Measurements from ENCODE around the gene EPC1.

The EPC1 gene

DNA sequence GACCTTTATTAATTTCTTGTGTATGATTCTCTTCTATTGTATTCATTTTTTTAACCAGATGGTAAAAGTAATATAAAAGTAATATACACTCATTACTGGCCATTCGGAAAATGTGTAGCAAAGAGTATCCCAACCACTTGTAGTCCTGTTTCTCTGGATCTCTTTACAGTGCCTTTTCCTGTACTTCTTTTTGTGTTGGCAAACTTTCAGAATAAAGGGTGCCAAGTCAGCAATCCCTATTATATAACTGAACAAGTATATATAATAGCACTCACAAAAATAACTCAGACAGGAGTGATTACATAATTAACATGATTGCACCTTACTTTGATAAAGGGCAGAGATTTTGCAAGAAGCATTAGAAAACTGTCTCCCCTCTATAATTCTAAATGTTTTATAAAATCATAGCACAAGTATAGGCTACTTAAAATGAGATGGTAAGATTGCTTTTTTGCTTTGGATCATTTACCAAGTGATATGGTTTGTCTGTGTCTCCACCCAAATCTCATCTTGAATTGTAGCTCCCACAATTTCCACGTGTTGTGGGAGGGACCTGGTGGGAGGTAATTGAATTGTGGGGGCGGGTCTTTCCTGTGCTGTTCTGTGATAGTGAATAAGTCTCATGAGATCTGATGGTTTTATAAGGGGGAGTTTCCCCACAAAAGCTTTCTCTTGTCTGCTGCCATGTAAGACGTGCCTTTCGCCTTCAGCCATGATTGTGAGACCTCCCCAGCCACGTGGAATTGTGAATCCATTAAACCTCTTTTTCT is 41.5 kb upstream of the EPC1 start:
- Histone ChIP-seq H3K79me2 (ENCODE audit: control insufficient read depth, insufficient read depth, low read length, poor library complexity) (no peaks in the 10 kb centered on the region), H4K12ac (ENCODE audit: low read depth, low read length) (no peak overlapping the region), H2AK5ac (ENCODE audit: low read length) (no peak overlapping the region), H3K36me3 (ENCODE audit: control insufficient read depth in 1 of 2, insufficient read depth in 2 of 2, low read length in 2 of 2) (no peaks in the 10 kb centered on the region), H3K4me3 (ENCODE audit: low read depth, low read length) (no peak overlapping the region), H3K18ac (ENCODE audit: low read length) (no peak overlapping the region), H3K79me1 (ENCODE audit: low read length) (no peaks in the 10 kb centered on the region), H3K14ac (ENCODE audit: low read length) (no peak overlapping the region), H2BK120ac (ENCODE audit: insufficient read depth, low read length, poor library complexity) (no peak overlapping the region), H4K91ac (ENCODE audit: low read depth, low read length) (no peak overlapping the region), H3K4me1 (ENCODE audit: control insufficient read depth in 1 of 2, insufficient read depth in 2 of 2, low read length in 2 of 2) (no peaks in the 10 kb centered on the region), H2BK5ac (ENCODE audit: low read depth, low read length, poor library complexity) (no peak overlapping the region), H3K4me2 (ENCODE audit: low read length) (no peak overlapping the region), H3K9ac (ENCODE audit: low read length) (no peak overlapping the region), H3K23ac (ENCODE audit: low read length) (no peak overlapping the region), H4K8ac (ENCODE audit: low read depth, low read length) (no peak overlapping the region), H3K4ac (ENCODE audit: low read depth, low read length) (no peak overlapping the region), H2AFZ (ENCODE audit: insufficient read depth, low read length, poor library complexity) (no peak overlapping the region), H3K27me3 (ENCODE audit: insufficient read depth, low read length) (no peaks in the 10 kb centered on the region), H3K27ac (ENCODE audit: low read depth, low read length) (no peak overlapping the region), H2BK12ac (ENCODE audit: low read length) (no peak overlapping the region), H3K9me3 (ENCODE audit: insufficient read depth, low read depth, low read length) (no peaks in the 10 kb centered on the region)
- WGBS (ENCODE audit: extremely low coverage, insufficient coverage, insufficient read length) = no CpG with 5 or more reads among the region's 6 CpGs
- DNase-seq = no peak

- no peak overlapping the region for H4K8ac ChIP-seq (ENCODE audit: low read depth, low read length)
- no peak overlapping the region for H3K14ac ChIP-seq (ENCODE audit: low read length)
- H3K79me2 ChIP-seq (ENCODE audit: control insufficient read depth, insufficient read depth, low read length, poor library complexity) = no peaks in the 10 kb centered on the region
- no peak overlapping the region for H3K4ac ChIP-seq (ENCODE audit: low read depth, low read length)
- H3K4me2 ChIP-seq (ENCODE audit: low read length) = no peak overlapping the region
- H3K27me3 ChIP-seq (ENCODE audit: insufficient read depth, low read length) = no peaks in the 10 kb centered on the region
- H2AK5ac ChIP-seq (ENCODE audit: low read length) = no peak overlapping the region
- H2AFZ ChIP-seq (ENCODE audit: insufficient read depth, low read length, poor library complexity) = no peak overlapping the region
- no peak overlapping the region for H2BK5ac ChIP-seq (ENCODE audit: low read depth, low read length, poor library complexity)
- H3K23ac ChIP-seq (ENCODE audit: low read length) = no peak overlapping the region
- no peak overlapping the region for H3K9ac ChIP-seq (ENCODE audit: low read length)
- H2BK12ac ChIP-seq (ENCODE audit: low read length) = no peak overlapping the region
- H3K79me1 ChIP-seq (ENCODE audit: low read length) = no peaks in the 10 kb centered on the region
- no peak overlapping the region for H2BK120ac ChIP-seq (ENCODE audit: insufficient read depth, low read length, poor library complexity)
- DNase-seq = no peak
- no peak overlapping the region for H3K18ac ChIP-seq (ENCODE audit: low read length)
- H4K12ac ChIP-seq (ENCODE audit: low read depth, low read length) = no peak overlapping the region
- H3K27ac ChIP-seq (ENCODE audit: low read depth, low read length) = no peak overlapping the region
- H3K9me3 ChIP-seq (ENCODE audit: insufficient read depth, low read depth, low read length) = no peaks in the 10 kb centered on the region
- no peaks in the 10 kb centered on the region for H3K36me3 ChIP-seq (ENCODE audit: control insufficient read depth in 1 of 2, insufficient read depth in 2 of 2, low read length in 2 of 2)
- WGBS (ENCODE audit: extremely low coverage, insufficient coverage, insufficient read length) = no CpG with 5 or more reads among the region's 7 CpGs
- no peak overlapping the region for H4K91ac ChIP-seq (ENCODE audit: low read depth, low read length)
- H3K4me1 ChIP-seq (ENCODE audit: control insufficient read depth in 1 of 2, insufficient read depth in 2 of 2, low read length in 2 of 2) = no peaks in the 10 kb centered on the region
- H3K4me3 ChIP-seq (ENCODE audit: low read depth, low read length) = no peak overlapping the region
Observed at GRCh38 chr10:32386623-32387260, 39.8 kb upstream of the EPC1 start.

- Histone ChIP-seq H4K12ac (ENCODE audit: low read depth, low read length) (no peak overlapping the region), H3K9ac (ENCODE audit: low read length) (no peak overlapping the region), H3K4me3 (ENCODE audit: low read depth, low read length) (no peak overlapping the region), H3K4me2 (ENCODE audit: low read length) (no peak overlapping the region), H3K79me2 (ENCODE audit: control insufficient read depth, insufficient read depth, low read length, poor library complexity) (no peaks in the 10 kb centered on the region), H3K23ac (ENCODE audit: low read length) (no peak overlapping the region), H2BK12ac (ENCODE audit: low read length) (no peak overlapping the region), H3K27ac (ENCODE audit: low read depth, low read length) (no peak overlapping the region), H3K9me3 (ENCODE audit: insufficient read depth, low read depth, low read length) (no peaks in the 10 kb centered on the region), H2AFZ (ENCODE audit: insufficient read depth, low read length, poor library complexity) (no peak overlapping the region), H4K8ac (ENCODE audit: low read depth, low read length) (no peak overlapping the region), H3K4me1 (ENCODE audit: control insufficient read depth in 1 of 2, insufficient read depth in 2 of 2, low read length in 2 of 2) (peaks cover 0 to 2% of the 10 kb centered on the region in 2 experiments), H3K4ac (ENCODE audit: low read depth, low read length) (no peak overlapping the region), H3K14ac (ENCODE audit: low read length) (no peak overlapping the region), H3K18ac (ENCODE audit: low read length) (no peak overlapping the region), H3K79me1 (ENCODE audit: low read length) (no peaks in the 10 kb centered on the region), H2AK5ac (ENCODE audit: low read length) (no peak overlapping the region), H2BK5ac (ENCODE audit: low read depth, low read length, poor library complexity) (no peak overlapping the region), H2BK120ac (ENCODE audit: insufficient read depth, low read length, poor library complexity) (no peak overlapping the region), H3K36me3 (ENCODE audit: control insufficient read depth in 1 of 2, insufficient read depth in 2 of 2, low read length in 2 of 2) (no peaks in the 10 kb centered on the region), H4K91ac (ENCODE audit: low read depth, low read length) (no peak overlapping the region), H3K27me3 (ENCODE audit: insufficient read depth, low read length) (no peaks in the 10 kb centered on the region)
- WGBS (ENCODE audit: extremely low coverage, insufficient coverage, insufficient read length) = no CpG with 5 or more reads among the region's 4 CpGs
- DNase-seq = no peak
Observed at GRCh38 chr10:32384171-32384570, 37.2 kb upstream of the EPC1 start.

DNA sequence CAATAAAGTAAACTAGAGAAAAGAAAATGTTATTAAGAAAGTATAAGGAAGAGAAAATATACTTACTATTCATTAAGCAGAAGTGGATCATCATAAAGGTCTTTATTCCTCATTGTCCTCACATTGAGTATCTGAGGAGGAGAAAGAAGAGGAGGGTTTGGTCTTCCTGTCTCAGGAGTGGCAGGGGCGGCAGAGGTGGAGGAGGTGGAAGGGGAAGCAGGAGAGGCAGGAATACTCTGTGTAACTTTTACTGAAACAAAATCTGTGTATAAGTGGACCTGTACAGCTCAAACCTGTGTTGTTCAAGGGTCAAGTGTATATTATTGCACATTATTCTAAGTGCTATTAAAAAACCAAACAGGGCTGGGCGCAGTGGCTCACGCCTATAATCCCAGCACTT is 34.2 kb upstream of the EPC1 start:
- H2AK5ac ChIP-seq (ENCODE audit: low read length) = no peak overlapping the region
- no peak overlapping the region for H3K9ac ChIP-seq (ENCODE audit: low read length)
- H3K4me1 ChIP-seq (ENCODE audit: control insufficient read depth in 1 of 2, insufficient read depth in 2 of 2, low read length in 2 of 2) = peaks cover 0 to 2% of the 10 kb centered on the region in 2 experiments
- no peaks in the 10 kb centered on the region for H3K9me3 ChIP-seq (ENCODE audit: insufficient read depth, low read depth, low read length)
- H3K4ac ChIP-seq (ENCODE audit: low read depth, low read length) = no peak overlapping the region
- peaks cover 2% of the 10 kb centered on the region for H3K79me1 ChIP-seq (ENCODE audit: low read length)
- H3K27ac ChIP-seq (ENCODE audit: low read depth, low read length) = no peak overlapping the region
- no peak overlapping the region for H3K4me2 ChIP-seq (ENCODE audit: low read length)
- no peaks in the 10 kb centered on the region for H3K36me3 ChIP-seq (ENCODE audit: control insufficient read depth in 1 of 2, insufficient read depth in 2 of 2, low read length in 2 of 2)
- H4K91ac ChIP-seq (ENCODE audit: low read depth, low read length) = no peak overlapping the region
- no peak overlapping the region for H2BK5ac ChIP-seq (ENCODE audit: low read depth, low read length, poor library complexity)
- no peak overlapping the region for H4K12ac ChIP-seq (ENCODE audit: low read depth, low read length)
- H2BK120ac ChIP-seq (ENCODE audit: insufficient read depth, low read length, poor library complexity) = no peak overlapping the region
- H2BK12ac ChIP-seq (ENCODE audit: low read length) = no peak overlapping the region
- no peaks in the 10 kb centered on the region for H3K27me3 ChIP-seq (ENCODE audit: insufficient read depth, low read length)
- H2AFZ ChIP-seq (ENCODE audit: insufficient read depth, low read length, poor library complexity) = no peak overlapping the region
- WGBS (ENCODE audit: extremely low coverage, insufficient coverage, insufficient read length) = no CpG with 5 or more reads among the region's 3 CpGs
- H3K18ac ChIP-seq (ENCODE audit: low read length) = no peak overlapping the region
- H3K79me2 ChIP-seq (ENCODE audit: control insufficient read depth, insufficient read depth, low read length, poor library complexity) = no peaks in the 10 kb centered on the region
- no peak overlapping the region for H4K8ac ChIP-seq (ENCODE audit: low read depth, low read length)
- H3K14ac ChIP-seq (ENCODE audit: low read length) = no peak overlapping the region
- H3K23ac ChIP-seq (ENCODE audit: low read length) = no peak overlapping the region
- H3K4me3 ChIP-seq (ENCODE audit: low read depth, low read length) = no peak overlapping the region
- no peak for DNase-seq
